ENCODE data around the gene ZNF280B. TPM values are rescaled to one million over a fixed set of nuclear protein-coding genes. Genes with fewer than 3 reads are reported as not detected.

The ZNF280B gene
- total RNA-seq, 5 donors from 2014 or later (not counting 1 experiment from before 2014, with no cell fraction given) = 1.8 to 2.1 (median 1.9) TPM

DNA sequence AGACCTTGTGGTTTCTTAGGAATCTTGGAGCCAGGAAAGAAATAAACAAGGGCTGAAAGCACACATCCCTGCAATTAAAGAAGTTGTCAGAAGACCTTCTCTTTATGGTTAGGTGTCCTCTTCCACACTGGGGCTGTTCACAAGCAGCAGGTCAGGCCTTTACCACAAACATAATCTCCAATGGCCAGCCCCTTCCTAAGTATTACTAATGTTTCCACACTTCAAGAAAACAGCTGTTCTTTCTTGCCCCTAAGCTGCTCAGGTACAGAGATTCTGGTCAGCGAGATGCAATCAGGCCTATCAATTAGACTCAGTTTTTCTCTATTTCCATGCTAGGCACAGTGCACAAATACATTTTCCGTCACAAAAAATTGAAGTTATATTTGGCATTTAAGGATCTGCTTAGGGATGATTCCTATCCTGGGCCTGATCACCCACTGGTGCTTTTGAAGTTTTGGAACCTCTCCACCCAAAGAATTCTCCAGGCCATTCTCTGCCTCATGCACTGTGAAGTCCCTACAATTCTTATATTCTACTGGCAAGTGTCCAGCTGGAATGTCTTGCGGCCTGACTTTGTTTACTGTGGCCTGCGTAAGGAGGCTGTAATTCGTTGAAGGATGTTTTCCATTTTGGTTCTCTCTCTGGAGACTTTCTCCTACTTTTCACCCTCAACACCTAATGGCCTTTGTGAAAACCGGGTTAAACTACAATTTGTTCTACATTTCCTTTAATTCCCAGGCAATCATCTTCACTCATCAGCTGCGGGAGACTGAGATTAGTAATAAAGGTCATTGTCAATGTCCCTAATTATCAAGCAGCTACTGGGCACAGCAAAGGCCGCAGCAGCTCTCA, 45.4 kb upstream of the ZNF280B start:
- Mint-ChIP-seq H3K27ac (no peak overlapping the region), H3K27me3 (no peaks in the 10 kb centered on the region), H3K36me3 (no peaks in the 10 kb centered on the region), H3K9me3 (no peaks in the 10 kb centered on the region), H3K4me1 (peaks cover 0 to 1% (median under 1%) of the 10 kb centered on the region in 3 donors), H3K4me3 (no peak overlapping the region)
- peaks cover 0 to 4% of the 10 kb centered on the region in 2 experiments for H3K27me3 ChIP-seq (replicated peaks in 1 of 2; ENCODE audit: control insufficient read depth in 2 of 2, extremely low read depth in 1 of 2, insufficient read depth in 2 of 2, low read length in 1 of 2)
- CTCF ChIA-PET = no interaction called here
- H3K36me3 ChIP-seq (ENCODE audit: control insufficient read depth in 2 of 2, extremely low read depth in 1 of 2, insufficient read depth in 1 of 2, low read length in 1 of 2) = no peaks in the 10 kb centered on the region
- DNase-seq = no peak
- H3K27ac ChIP-seq (ENCODE audit: low read length) = no peak overlapping the region
- no peak overlapping the region for H3K4me3 ChIP-seq (ENCODE audit: control insufficient read depth in 1 of 2, extremely low read depth in 1 of 2, low read length in 1 of 2)
- POLR2A ChIA-PET = no interaction called here
- no peaks in the 10 kb centered on the region for H3K9me3 ChIP-seq
- 80% methylated on average over 1 of the region's 8 CpGs for WGBS (ENCODE audit: insufficient coverage)
- ATAC-seq (replicated peaks in 1 of 4) = no peak
- peaks cover 0 to 3% of the 10 kb centered on the region in 2 experiments for H3K4me1 ChIP-seq (ENCODE audit: control insufficient read depth in 1 of 2, extremely low read depth in 1 of 2, insufficient read depth in 2 of 2, low read length in 2 of 2)

DNA sequence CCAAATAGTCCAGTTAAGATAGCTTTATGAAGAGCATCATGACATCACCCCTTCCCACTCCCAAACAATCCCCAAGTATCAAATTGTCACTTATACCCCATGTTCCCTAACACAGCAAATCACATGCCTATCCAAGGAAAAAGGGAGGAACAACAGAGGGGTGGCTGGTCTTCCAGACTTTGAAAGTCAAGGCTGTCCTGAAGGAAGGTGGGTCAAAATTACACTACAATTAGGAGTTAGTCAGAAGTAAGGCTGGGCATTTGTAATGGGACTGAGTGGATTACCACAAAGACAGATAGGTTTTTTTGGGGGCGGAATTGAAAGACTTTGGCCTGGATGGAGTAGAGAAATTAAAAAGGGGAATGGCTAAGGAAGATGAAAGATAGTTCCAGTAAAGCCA, 44.6 kb upstream of the ZNF280B start:
- no peaks in the 10 kb centered on the region for H3K9me3 ChIP-seq
- ATAC-seq (replicated peaks in 1 of 4) = no peak
- Mint-ChIP-seq H3K27me3 (no peaks in the 10 kb centered on the region), H3K4me1 (no peaks in the 10 kb centered on the region), H3K27ac (no peak overlapping the region), H3K4me3 (no peak overlapping the region), H3K36me3 (no peaks in the 10 kb centered on the region), H3K9me3 (no peaks in the 10 kb centered on the region)
- no CpG with 5 or more reads among the region's 1 CpG for WGBS (ENCODE audit: insufficient coverage)
- H3K36me3 ChIP-seq (ENCODE audit: control insufficient read depth in 2 of 2, extremely low read depth in 1 of 2, insufficient read depth in 1 of 2, low read length in 1 of 2) = no peaks in the 10 kb centered on the region
- peaks cover 0 to 3% of the 10 kb centered on the region in 2 experiments for H3K27me3 ChIP-seq (replicated peaks in 1 of 2; ENCODE audit: control insufficient read depth in 2 of 2, extremely low read depth in 1 of 2, insufficient read depth in 2 of 2, low read length in 1 of 2)
- no peak overlapping the region for H3K27ac ChIP-seq (ENCODE audit: low read length)
- POLR2A ChIA-PET = no interaction called here
- H3K4me3 ChIP-seq (ENCODE audit: control insufficient read depth in 1 of 2, extremely low read depth in 1 of 2, low read length in 1 of 2) = no peak overlapping the region
- CTCF ChIA-PET = no interaction called here
- H3K4me1 ChIP-seq (ENCODE audit: control insufficient read depth in 1 of 2, extremely low read depth in 1 of 2, insufficient read depth in 2 of 2, low read length in 2 of 2) = no peaks in the 10 kb centered on the region
- no peak for DNase-seq

DNA sequence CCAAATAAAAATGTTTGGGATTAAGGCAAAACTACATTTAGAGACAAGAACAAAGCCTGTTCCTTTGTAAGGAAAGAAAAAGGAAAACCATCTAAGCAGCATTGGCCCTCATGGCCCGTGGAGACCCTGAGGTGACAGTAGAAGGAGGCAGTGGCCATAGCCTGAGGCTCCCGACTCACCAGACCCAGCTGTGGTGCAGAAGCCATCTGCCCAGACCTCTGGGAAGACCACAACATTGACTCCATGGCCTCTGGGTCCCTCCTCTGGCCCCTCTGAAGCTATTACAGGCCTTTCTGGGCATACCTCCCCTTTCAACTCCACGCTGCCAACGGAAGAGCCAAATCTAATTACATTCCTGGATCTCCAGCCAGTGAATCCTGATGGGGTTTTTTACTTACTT, 44.1 kb upstream of the ZNF280B start:
- Histone ChIP-seq H3K4me3 (ENCODE audit: control insufficient read depth in 1 of 2, extremely low read depth in 1 of 2, low read length in 1 of 2) (no peak overlapping the region), H3K9me3 (no peaks in the 10 kb centered on the region), H3K27me3 (replicated peaks in 1 of 2; ENCODE audit: control insufficient read depth in 2 of 2, extremely low read depth in 1 of 2, insufficient read depth in 2 of 2, low read length in 1 of 2) (peaks cover 0 to 6% of the 10 kb centered on the region in 2 experiments), H3K4me1 (ENCODE audit: control insufficient read depth in 1 of 2, extremely low read depth in 1 of 2, insufficient read depth in 2 of 2, low read length in 2 of 2) (no peaks in the 10 kb centered on the region), H3K27ac (ENCODE audit: low read length) (no peak overlapping the region), H3K36me3 (ENCODE audit: control insufficient read depth in 2 of 2, extremely low read depth in 1 of 2, insufficient read depth in 1 of 2, low read length in 1 of 2) (no peaks in the 10 kb centered on the region)
- H3K4me1 Mint-ChIP-seq = no peaks in the 10 kb centered on the region
- H3K36me3 Mint-ChIP-seq = no peaks in the 10 kb centered on the region
- no peaks in the 10 kb centered on the region for H3K9me3 Mint-ChIP-seq
- 58% methylated on average over 2 of the region's 4 CpGs for WGBS (ENCODE audit: insufficient coverage)
- H3K27me3 Mint-ChIP-seq = peaks cover 0 to 3% of the 10 kb centered on the region in 2 donors
- POLR2A ChIA-PET = no interaction called here
- CTCF ChIA-PET = no interaction called here
- DNase-seq = no peak
- H3K4me3 Mint-ChIP-seq = no peak overlapping the region
- no peak overlapping the region for H3K27ac Mint-ChIP-seq
- ATAC-seq (replicated peaks in 1 of 4) = no peak

DNA sequence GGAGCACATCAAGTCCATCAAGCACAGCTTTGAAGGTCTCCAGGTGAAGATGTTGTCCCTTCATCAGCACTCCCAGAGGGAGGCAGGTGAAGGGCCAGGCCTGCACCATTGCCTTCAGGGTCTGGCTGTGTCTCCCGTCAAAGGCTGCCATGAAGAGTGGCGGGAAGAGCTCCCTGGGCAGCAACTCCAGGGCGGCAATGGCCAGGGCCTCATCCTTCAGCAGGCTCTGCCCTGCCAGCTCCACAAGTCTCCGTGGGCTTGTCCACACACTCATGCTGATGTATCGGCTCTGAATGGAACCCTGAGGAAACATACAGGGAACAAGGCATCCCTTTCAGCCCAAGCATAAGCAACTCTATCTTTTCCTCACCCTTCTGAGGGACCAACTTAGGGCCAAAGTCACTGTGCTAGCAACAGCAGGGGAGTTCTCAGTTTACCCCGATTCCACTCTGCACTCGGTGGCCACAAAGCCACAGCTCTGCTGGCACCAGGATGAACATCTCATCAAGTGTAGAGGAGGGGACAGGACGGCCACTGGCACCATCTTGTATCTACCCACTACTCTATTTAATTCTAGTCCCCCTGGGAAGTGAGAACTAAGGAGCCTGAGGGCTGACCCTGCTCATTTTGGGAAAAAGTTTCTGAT, 42.4 kb upstream of the ZNF280B start:
- no peaks in the 10 kb centered on the region for H3K36me3 ChIP-seq (ENCODE audit: control insufficient read depth in 2 of 2, extremely low read depth in 1 of 2, insufficient read depth in 1 of 2, low read length in 1 of 2)
- Mint-ChIP-seq H3K9me3 (no peaks in the 10 kb centered on the region), H3K27ac (no peak overlapping the region), H3K4me1 (no peaks in the 10 kb centered on the region), H3K27me3 (peaks cover 0 to 5% of the 10 kb centered on the region in 2 donors), H3K36me3 (no peaks in the 10 kb centered on the region), H3K4me3 (no peak overlapping the region)
- ChIA-PET CTCF (interaction anchor here in 1 of 2 donors (0.6 kb wide), 1 partner anchor 87 kb away, joined by 3 read pairs; no protein-coding TSS in a partner anchor), POLR2A (no interaction called here)
- H3K4me3 ChIP-seq (ENCODE audit: control insufficient read depth in 1 of 2, extremely low read depth in 1 of 2, low read length in 1 of 2) = no peak overlapping the region
- H3K27ac ChIP-seq (ENCODE audit: low read length) = no peak overlapping the region
- H3K4me1 ChIP-seq (ENCODE audit: control insufficient read depth in 1 of 2, extremely low read depth in 1 of 2, insufficient read depth in 2 of 2, low read length in 2 of 2) = no peaks in the 10 kb centered on the region
- no peak for DNase-seq
- H3K27me3 ChIP-seq (replicated peaks in 1 of 2; ENCODE audit: control insufficient read depth in 2 of 2, extremely low read depth in 1 of 2, insufficient read depth in 2 of 2, low read length in 1 of 2) = peaks cover 0 to 6% of the 10 kb centered on the region in 2 experiments
- WGBS (ENCODE audit: insufficient coverage) = 94% methylated on average over 5 of the region's 8 CpGs
- H3K9me3 ChIP-seq = no peaks in the 10 kb centered on the region
- ATAC-seq (replicated peaks in 1 of 4) = no peak

DNA sequence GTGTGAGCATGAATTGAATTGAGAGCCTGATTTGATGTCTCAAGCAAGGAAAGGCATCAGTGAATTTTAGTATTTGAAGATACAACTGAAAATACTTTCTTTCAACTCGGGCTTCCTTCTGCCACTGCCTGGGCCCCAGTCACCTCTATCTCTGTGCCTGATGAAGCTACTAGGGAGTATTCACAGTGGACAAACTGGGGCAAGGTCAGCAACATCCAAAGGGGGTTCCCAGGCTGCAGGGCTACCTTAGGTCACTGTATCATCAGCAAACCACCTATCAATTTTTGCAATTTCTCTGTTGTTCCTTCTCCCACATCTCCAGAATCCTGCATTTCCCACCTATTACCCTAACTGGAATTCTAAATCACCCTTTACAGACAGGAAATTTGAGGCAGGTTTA, 40.4 kb upstream of the ZNF280B start:
- ATAC-seq (replicated peaks in 1 of 4) = no peak
- peaks cover 0 to 13% of the 10 kb centered on the region in 2 experiments for H3K27me3 ChIP-seq (replicated peaks in 1 of 2; ENCODE audit: control insufficient read depth in 2 of 2, extremely low read depth in 1 of 2, insufficient read depth in 2 of 2, low read length in 1 of 2)
- Mint-ChIP-seq H3K4me1 (no peaks in the 10 kb centered on the region), H3K9me3 (no peaks in the 10 kb centered on the region), H3K27me3 (peaks cover 0 to 5% of the 10 kb centered on the region in 2 donors), H3K36me3 (no peaks in the 10 kb centered on the region), H3K4me3 (no peak overlapping the region), H3K27ac (no peak overlapping the region)
- no peaks in the 10 kb centered on the region for H3K36me3 ChIP-seq (ENCODE audit: control insufficient read depth in 2 of 2, extremely low read depth in 1 of 2, insufficient read depth in 1 of 2, low read length in 1 of 2)
- H3K9me3 ChIP-seq = no peaks in the 10 kb centered on the region
- no peak overlapping the region for H3K27ac ChIP-seq (ENCODE audit: low read length)
- no peaks in the 10 kb centered on the region for H3K4me1 ChIP-seq (ENCODE audit: control insufficient read depth in 1 of 2, extremely low read depth in 1 of 2, insufficient read depth in 2 of 2, low read length in 2 of 2)
- CTCF ChIA-PET = no interaction called here
- DNase-seq = no peak
- POLR2A ChIA-PET = no interaction called here
- WGBS (ENCODE audit: insufficient coverage) = 22% methylated on average over 1 of the region's 1 CpG
- no peak overlapping the region for H3K4me3 ChIP-seq (ENCODE audit: control insufficient read depth in 1 of 2, extremely low read depth in 1 of 2, low read length in 1 of 2)

DNA sequence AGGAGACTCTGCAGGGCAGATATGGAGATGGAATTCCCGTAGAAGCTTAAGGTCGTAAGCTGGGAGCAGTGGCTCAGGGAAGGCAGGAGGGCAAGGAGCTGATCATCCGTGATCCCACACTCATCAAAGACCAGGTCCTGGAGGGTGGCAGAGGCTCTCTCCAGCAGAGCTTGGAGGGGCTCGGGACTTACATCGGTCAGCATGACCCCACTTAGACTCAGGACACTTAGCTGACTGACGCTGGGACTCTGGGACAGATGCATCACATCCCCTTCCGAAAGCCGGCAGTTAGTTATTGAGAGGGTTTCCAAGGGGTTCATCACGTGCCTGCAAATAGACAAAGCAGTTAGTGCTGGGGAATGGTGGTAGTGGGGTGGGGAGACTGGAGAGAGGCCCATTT, 39.8 kb upstream of the ZNF280B start:
- Histone ChIP-seq H3K4me1 (ENCODE audit: control insufficient read depth in 1 of 2, extremely low read depth in 1 of 2, insufficient read depth in 2 of 2, low read length in 2 of 2) (no peaks in the 10 kb centered on the region), H3K27ac (ENCODE audit: low read length) (no peak overlapping the region), H3K9me3 (no peaks in the 10 kb centered on the region), H3K27me3 (replicated peaks in 1 of 2; ENCODE audit: control insufficient read depth in 2 of 2, extremely low read depth in 1 of 2, insufficient read depth in 2 of 2, low read length in 1 of 2) (peaks cover 0 to 16% of the 10 kb centered on the region in 2 experiments), H3K4me3 (ENCODE audit: control insufficient read depth in 1 of 2, extremely low read depth in 1 of 2, low read length in 1 of 2) (no peak overlapping the region), H3K36me3 (ENCODE audit: control insufficient read depth in 2 of 2, extremely low read depth in 1 of 2, insufficient read depth in 1 of 2, low read length in 1 of 2) (no peaks in the 10 kb centered on the region)
- ChIA-PET POLR2A (no interaction called here), CTCF (no interaction called here)
- H3K27me3 Mint-ChIP-seq = peaks cover 0 to 5% of the 10 kb centered on the region in 2 donors
- H3K4me1 Mint-ChIP-seq = no peaks in the 10 kb centered on the region
- H3K27ac Mint-ChIP-seq = no peak overlapping the region
- DNase-seq (no peak), ATAC-seq (replicated peaks in 1 of 4) (no peak)
- H3K36me3 Mint-ChIP-seq = no peaks in the 10 kb centered on the region
- 83% methylated on average over 6 of the region's 9 CpGs for WGBS (ENCODE audit: insufficient coverage)
- H3K4me3 Mint-ChIP-seq = no peak overlapping the region
- H3K9me3 Mint-ChIP-seq = no peaks in the 10 kb centered on the region
